HL-60/S4 (cell line): Measurements from ENCODE around the gene LIME1.

Experiments used
- in situ Hi-C: fragments of 300-500 bp; cut with MboI; formaldehyde crosslinking; loops from 2 replicates; pipeline ENCODE4 v1.14.3; 2022; ENCODE audit warnings: low sequenced_read_pairs

LIME1 gene

DNA sequence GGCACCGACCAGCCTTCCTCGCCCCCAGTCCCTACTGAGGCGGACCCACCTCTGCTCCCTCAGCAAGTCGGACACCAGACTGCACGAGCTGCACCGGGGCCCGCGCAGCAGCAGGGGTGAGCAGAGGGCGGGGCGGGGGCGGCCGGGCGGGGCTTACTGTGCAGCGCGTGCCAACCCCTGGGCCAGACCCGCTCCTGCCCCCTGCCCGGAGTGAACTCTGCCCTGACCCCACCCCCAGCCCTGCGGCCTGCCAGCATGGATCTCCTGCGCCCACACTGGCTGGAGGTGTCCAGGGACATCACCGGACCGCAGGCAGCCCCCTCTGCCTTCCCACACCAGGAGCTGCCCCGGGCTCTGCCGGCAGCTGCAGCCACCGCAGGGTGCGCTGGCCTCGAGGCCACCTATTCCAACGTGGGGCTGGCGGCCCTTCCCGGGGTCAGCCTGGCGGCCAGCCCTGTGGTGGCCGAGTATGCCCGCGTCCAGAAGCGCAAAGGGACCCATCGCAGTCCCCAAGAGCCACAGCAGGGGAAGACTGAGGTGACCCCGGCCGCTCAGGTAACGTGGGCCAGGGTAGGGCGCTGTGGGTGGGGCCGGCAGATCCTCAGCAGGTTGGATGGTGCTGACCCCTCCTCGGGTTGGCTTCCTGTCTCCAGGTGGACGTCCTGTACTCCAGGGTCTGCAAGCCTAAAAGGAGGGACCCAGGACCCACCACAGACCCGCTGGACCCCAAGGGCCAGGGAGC lies 1.7 kb downstream of the LIME1 start:
- in situ Hi-C loops = no loop called here

DNA sequence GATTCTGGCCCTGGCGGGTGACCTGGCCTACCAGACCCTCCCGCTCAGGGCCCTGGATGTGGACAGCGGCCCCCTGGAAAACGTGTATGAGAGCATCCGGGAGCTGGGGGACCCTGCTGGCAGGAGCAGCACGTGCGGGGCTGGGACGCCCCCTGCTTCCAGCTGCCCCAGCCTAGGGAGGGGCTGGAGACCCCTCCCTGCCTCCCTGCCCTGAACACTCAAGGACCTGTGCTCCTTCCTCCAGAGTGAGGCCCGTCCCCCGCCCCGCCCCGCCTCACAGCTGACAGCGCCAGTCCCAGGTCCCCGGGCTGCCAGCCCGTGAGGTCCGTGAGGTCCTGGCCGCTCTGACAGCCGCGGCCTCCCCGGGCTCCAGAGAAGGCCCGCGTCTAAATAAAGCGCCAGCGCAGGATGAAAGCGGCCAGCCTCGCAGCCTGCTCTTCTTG lies 2.2 kb downstream of the LIME1 start:
- in situ Hi-C loops = no loop called here

DNA sequence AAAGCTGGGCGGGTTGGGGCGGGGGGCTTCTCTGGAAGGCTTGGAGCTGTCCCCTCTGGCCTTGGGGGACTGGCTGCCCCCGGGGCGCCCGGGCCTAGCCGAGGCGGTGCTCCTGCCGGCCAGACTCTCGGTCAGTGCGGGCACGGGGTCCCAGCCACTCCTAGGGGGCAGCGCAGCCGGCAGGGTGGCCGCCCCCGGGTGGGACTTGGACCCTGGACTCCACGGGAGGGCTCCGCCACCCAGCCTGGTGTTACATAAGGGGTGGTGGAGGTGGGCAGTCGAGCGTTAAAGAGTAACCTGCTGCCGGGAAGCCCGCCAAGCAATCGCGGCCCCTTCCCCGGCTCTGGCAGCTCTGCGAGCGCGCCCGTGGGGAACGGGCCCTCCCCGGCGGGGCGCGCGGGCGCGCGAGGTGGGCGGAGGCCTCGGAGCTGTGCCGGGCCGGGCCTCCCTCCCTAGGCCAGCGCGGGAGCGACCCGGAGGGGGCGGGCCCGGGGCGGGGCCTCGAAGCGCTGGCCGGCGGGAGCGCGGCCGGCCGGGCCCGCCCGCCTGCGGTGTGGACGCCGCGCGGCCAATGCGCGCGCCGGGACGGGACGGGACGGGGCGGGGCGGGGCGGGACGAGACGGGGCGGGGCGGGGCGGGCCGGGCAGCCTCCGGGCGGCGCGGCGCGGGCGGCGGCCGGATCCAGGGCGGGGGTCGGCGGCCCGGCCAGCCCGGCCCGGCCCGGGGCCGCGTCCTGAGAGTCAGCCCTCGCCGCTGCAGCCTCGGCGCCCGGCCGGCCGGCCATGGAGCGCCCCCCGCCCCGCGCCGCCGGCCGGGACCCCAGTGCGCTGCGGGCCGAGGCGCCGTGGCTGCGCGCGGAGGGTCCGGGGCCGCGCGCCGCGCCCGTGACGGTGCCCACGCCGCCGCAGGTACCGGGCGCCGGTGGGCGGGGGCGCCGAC lies 2.9 kb downstream of the LIME1 start, which contains the start of gene SLC2A4RG:
Gene SLC2A4RG, plus strand, starts transcription at position 647 of the 940 bp plus-strand sequence. Its CDS starts 137 bp downstream, at position 784.
- in situ Hi-C loops = no loop called here

DNA sequence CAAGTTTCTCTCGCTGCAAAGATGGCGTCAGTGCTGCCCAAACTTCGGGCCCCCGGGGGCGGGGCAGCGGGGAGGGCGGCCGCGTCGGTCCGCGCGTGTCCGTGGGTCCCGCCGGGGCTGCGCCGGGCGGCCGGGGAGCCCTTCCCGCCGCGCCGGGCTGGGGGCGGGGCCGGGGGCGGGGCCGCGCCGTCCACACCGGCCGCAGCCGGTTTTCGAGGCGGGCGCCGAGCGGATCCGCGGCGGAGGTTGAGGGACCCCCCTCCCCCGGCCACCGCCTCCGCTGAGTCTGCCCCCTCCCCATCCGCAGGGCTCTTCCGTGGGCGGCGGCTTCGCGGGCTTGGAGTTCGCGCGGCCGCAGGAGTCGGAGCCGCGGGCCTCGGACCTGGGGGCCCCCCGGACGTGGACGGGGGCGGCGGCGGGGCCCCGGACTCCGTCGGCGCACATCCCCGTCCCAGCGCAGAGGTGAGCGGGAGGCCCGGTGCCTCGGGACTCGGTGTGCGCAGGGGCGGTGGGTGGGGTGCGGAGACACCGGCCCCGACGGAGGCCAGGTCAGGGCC lies 3.7 kb downstream of the LIME1 start:
- in situ Hi-C loops = no loop called here

DNA sequence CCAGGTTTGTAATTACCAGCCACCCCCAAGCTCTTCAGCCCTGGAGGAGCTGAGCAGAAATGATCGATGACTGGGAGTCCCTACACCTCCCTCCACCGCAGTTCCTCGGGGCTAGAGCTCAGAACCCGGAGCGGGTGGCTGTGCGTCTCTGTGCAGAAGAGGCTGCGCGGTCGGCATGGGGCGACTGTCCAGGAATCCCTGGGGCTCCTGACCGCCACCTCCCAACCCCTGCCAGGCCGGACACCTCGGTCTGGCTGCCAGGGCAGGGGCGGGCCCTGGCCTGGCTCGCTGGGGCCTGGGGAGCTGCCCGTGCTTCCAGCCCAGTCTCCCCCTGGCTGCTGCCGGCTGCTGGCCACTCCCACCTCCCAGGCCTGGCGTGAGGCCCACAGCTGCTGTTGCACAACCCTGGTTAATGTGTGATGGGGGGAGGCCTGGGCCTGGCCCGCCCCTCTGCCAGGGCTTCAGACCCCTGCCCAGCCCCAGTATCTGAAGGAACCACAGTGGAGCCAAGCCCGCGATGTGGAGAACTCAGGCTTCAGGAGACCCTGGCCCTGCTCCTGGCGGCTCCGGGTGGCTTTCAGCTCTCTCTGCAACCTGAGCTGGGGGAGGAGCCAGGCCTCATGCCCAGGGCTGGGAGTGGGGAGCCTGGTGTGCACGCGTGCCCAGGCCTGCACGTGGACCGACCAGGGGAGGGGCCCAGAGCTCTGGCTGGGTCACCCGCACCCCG lies 4.3 kb downstream of the LIME1 start:
- in situ Hi-C loops = no loop called here

DNA sequence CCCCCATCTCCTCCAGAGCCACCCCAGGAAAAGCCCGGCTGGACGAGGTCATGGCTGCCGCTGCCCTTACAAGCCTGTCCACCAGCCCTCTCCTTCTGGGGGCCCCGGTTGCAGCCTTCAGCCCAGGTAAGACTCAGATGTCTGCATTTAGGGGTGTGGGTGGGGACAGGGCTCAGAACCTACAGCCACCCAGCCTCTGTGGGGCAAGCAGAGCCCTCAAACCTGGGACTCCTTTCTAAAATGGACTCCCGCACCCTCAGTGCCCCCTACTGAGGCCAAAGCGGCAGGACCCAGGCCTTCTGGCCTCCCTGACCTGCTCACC lies 4.9 kb downstream of the LIME1 start:
- in situ Hi-C loops = no loop called here

DNA sequence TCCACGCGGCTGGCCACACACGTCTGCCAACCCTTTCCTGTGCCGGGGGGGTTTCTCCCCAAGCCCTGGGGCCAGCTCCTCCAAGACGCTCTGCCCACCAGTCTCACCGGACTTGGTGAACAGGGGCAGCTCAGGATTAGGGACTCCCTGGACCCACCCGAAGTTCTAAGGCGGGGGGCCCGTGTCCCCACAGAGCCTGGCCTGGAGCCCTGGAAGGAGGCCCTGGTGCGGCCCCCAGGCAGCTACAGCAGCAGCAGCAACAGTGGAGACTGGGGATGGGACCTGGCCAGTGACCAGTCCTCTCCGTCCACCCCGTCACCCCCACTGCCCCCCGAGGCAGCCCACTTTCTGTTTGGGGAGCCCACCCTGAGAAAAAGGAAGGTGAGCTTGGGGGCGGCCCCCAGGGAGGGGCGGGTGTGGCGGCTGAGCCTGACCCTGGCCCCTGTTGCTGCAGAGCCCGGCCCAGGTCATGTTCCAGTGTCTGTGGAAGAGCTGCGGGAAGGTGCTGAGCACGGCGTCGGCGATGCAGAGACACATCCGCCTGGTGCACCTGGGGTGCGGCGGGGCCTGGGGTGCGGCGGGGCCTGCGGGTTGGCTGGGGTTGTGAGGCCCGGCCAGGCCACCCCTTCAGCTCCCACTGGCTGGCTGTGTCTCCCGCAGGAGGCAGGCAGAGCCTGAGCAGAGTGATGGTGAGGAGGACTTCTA lies 5.4 kb downstream of the LIME1 start:
- in situ Hi-C loops = no loop called here

DNA sequence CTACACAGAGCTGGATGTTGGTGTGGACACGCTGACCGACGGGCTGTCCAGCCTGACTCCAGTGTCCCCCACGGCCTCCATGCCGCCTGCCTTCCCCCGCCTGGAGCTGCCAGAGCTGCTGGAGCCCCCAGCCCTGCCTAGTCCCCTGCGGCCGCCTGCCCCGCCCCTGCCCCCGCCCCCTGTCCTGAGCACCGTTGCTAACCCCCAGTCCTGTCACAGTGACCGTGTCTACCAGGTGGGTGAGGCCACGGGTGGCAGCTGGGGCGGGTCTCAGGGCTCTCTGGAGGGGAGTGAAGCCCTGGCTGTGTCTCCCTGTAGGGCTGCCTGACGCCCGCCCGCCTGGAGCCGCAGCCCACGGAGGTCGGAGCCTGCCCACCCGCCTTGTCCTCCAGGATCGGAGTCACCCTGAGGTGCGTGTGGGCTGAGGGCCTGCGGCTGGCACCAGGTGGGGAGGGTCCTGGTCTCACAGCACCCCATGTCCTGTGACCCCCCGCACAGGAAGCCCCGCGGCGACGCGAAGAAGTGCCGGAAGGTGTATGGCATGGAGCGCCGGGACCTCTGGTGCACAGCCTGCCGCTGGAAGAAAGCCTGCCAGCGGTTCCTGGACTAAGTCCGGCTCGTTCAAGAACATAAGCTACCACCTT lies 6.0 kb downstream of the LIME1 start:
- in situ Hi-C loops = no loop called here

DNA sequence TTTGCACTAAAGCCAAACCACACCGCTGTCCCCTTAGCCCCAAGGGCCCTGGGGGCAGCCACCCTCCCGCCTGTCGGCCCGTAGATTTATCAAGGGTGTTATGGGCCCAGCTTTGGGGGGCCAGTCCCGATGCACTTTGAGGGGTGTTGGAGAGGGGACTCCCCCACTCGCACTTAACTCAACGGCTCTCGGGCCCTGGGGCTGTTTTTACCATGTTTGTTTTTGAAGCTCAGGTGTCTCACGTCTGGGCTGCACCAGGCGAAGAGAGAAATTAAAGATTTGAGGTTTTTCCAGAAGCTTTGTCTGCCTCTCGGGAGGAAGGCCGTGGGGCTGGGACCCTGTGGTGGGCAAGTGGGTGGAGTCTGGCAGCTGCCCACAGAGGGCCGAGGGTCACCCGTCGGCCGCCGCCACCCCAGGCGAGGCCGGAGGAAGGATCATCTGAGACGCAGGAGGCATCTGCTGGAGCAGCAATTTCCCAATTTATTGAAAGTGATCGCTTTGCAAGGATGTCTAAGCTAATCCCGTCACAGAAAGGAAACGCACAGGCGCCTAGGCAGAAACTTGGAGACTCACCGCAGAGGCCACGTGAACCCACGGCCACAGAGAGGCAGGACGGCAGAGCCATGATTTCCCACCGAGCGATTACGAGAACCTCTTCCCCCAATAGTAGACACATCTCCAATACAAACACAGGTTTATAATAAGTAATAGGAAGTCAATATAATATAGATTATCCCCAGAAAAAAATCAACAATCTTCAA lies 6.9 kb downstream of the LIME1 start:
- in situ Hi-C loops = no loop called here

DNA sequence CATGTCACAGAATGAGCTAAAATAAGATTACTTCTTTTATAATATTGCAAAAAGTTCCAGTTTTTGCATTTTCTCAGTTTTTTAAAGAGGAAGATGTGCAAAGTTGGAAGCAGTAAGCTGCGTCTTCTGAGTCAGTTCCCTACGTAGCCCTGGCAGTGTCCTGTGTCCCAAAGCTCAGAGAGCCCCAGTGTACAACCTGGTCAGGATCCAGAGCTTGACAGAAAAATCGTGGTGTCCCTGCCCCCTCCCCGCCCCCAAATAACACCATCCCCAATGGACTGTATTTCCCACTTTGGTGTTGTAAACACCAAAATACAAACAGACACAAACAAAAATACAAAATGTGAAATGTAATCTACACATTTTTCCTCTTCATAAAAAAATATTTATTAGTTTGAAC lies 7.7 kb downstream of the LIME1 start:
- in situ Hi-C loops = no loop called here

DNA sequence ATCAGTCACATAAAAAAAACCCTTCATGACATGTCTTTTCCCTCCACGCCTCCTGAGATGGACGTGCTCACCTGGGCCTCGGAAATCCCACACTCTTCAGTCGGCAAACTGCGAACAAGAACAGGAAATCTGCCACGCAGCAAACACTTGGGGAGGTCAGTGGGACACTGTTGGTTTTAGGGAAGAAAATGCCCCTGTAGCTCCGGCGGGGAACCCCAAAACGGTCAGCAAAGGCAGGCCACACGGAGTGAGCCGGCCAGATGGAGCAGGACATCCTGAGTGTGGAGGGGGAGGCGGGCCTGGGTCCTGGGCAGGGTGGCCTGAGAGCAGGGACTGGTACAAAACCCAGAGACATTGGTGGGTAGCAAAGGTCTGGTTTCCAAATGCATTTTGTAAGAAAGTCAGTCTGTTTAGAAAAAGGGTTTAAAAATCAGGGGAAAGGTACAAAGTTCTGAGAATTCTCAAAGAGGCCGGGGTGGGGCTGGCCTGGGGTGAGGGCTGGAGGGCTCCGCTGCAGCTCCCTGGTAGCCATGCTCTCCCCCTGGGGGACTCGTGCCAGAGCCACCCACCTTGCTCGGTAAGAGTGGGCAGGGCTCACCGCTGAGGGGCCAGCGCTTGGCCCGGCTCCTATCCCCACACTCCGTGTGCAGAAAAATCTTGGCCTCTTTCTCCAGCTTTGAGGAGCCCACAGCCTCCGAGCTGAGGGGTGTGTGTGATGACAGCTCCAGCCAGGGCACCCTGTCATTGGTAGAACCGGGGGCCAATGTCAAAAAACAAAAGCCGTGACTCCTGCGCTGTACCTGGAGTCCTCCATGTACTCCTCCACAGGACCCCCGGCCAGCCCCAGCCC lies 8.3 kb downstream of the LIME1 start:
- in situ Hi-C loops = no loop called here

DNA sequence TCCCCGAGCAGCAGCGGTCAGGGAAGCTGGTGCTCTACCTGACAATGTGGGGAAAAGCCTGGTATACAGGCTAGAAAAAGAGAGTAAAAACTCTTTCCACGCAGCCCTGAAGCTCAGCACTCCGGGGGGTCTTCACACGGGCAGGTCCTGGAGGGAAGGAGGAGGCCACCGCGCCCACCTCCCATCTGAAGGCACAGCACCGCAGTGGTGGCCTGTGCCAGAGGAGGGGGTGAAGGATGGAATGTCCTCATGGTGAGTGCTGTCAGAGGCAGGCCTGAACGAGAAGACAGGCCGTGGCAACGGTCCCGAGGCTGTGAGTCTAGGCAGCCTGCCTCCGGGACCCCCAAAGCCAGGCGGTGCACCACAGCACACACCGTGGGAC lies 9.0 kb downstream of the LIME1 start:
- in situ Hi-C loops = no loop called here

DNA sequence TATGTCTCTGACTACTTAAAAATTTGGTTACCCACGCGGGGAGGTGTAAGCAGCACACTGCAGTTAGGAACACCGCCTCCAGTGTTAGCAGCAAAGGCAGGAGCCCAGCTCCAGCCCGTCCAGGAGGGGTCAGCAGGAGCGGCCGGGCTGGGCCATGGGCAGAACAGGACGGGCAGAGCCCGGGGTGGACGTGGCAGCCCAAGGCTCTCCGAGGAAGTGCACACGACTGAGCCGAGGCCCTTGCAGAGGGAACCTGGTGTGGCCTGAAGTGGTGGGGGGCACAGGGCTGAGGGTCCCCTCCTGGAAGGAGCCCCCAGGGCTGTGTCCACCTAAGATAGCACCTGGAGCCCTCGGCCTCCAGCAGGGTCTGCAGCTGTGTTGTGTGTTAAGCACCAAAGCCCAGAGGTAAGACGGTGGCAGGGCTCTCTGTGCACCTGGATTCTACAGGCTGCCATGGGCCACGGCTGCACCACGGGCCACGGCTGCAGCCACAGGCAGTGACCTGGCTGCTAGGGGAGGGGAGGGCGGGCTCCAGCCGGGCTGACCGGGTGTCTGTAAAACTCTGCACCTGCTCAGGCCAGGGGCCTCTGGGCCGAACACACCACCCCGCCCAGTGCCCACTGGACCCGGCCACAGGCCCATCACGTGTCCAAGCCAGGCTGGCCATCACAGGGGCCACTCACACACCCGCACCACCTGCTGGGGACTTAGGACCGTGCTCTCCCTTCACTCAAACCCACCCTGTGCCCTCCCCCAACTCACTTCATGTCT lies 9.7 kb downstream of the LIME1 start:
- in situ Hi-C loops = no loop called here

DNA sequence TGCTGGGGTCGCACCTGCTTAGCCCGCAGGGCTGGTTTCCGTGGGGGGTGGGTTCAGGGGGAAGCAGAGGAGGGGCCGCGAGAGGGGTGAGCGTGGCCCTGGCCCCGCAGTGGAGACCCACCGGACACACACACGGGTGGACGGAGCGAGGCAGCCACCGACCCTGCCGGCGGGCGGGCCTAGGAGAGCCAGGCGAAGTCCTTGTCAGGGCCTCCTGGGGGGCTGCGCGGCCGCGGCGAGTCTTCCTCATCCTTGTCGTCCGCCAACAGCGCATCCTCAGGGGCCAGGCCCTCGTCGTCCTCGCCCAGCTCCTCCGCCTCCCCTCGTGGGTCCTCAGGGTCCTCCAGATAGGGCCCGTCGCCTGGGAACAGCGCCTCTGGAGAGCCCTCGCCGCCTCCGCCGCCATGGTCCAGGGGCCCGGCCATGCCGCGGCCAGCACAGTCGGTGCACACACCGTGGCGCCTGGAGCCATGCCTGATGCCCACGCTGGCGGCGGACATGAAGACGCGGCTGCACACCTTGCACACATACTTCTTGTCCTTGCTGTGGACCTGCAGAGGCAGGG lies 10.4 kb downstream of the LIME1 start:
- in situ Hi-C loops = no loop called here

DNA sequence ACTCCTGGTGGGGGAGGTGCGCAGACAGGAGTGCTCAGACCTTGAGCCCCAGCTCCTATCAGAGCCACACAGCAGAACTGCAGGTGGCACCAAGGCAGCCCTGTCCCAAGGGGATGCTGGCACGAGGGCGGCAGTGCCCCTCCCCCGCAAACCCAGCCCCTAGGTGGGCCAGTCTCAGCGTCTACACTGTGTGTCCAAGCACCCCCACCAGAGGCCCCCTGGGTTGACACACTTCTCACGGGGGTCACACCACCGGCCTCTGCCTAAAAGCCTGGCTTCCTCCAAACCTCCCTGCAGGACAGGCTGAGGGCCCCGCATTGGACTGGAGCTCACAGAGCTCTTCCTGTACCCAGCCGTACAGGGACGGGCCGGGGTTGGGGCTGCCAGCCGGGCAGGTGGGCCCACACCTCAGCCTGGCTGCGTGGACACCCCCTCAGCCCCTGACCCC lies 11.2 kb downstream of the LIME1 start:
- in situ Hi-C loops = no loop called here

DNA sequence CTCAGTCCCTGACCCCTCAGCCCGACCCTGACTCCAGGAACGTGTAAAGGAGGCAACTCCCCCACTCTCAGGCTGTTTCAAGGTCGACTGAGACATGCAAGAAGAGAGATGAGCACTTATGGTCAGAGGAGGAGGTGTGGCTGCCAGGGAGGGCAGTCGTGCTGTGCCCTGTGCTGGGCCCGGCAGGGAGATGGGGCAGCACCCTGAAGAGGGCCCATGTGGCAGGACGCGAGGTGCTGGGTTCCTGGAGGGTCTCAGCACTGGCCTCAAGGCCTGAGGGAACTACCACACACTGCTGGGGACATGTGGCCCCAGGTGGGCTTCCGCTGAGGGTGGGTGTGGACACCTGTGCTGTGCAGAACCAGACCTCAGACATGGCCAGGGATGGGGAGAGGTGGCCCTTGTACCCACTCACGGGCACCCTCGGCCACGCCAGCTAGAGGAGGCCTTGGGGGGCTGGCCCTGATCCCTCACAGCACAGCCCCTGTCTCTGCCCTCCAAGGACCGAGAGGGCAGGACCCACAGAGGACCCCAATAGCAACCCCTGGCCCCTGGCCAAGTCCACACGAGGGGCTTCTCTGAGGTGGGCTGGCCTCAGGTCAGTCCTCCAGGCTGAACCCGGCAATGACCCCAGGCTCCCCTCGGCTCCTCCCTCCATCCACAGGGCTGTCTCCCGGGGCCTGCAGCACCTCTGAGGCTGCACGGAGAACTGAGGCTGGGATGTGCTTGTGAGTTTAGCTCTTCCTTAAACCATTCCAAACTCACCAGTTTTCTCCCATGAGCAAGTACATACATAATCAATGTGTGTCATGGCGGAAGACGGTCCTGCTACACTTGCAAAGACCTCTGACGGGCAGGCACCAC lies 11.8 kb downstream of the LIME1 start:
- in situ Hi-C loops = no loop called here
